HepG2 (cell line): ENCODE data around the gene C3orf18. TPM values are rescaled to one million over a fixed set of nuclear protein-coding genes. Genes with fewer than 3 reads are reported as not detected.
A peak's percentile ranks its signal among the peaks of the same experiment; 100 is the strongest.

Experiments
- GATAD1 ChIP-seq: IDR thresholded peaks from 2 replicates; pipeline ENCODE4 v1.6.1; 2016; ENCODE audit warnings: missing genetic modification reagents, missing compliant biosample characterization
- GPBP1L1 ChIP-seq: sonication (generic); formaldehyde crosslinking; IDR thresholded peaks from 2 replicates; pipeline ENCODE4 v1.5.0; 2020; ENCODE audit warnings: mild to moderate bottlenecking, missing genetic modification reagents
- JDP2 ChIP-seq: sonication (generic); formaldehyde crosslinking; IDR thresholded peaks from 2 replicates; pipeline ENCODE4 v1.8.1; 2022; ENCODE audit warnings: missing genetic modification reagents, borderline replicate concordance
- KLF16 ChIP-seq, 2 experiments: sonication (generic) in 1 of 2; formaldehyde crosslinking in 1 of 2; IDR thresholded peaks; 2 replicates each; pipeline versions ENCODE4 v1.6.1 to v1.8.0; 2016 to 2023; ENCODE audit warnings: missing genetic modification reagents in 2 of 2, missing compliant biosample characterization in 1 of 2
- KMT2B ChIP-seq: IDR thresholded peaks from 2 replicates; pipeline ENCODE4 v1.6.1; 2016; ENCODE audit warnings: missing genetic modification reagents, missing compliant biosample characterization
- MEF2D ChIP-seq: sonication (generic); formaldehyde crosslinking; IDR thresholded peaks from 2 replicates; pipeline ENCODE4 v1.5.1; 2020; ENCODE audit warnings: mild to moderate bottlenecking, missing genetic modification reagents
- PAXIP1 ChIP-seq: sonication (generic); formaldehyde crosslinking; conservative IDR thresholded peaks from 2 replicates; pipeline ENCODE4 v1.4.0; 2020; ENCODE audit warnings: mild to moderate bottlenecking, missing genetic modification reagents, moderate library complexity
- REPIN1 ChIP-seq: sonication (generic); formaldehyde crosslinking; IDR thresholded peaks from 2 replicates; pipeline ENCODE4 v1.8.0; 2022; ENCODE audit warnings: missing genetic modification reagents, low read depth, mild to moderate bottlenecking, borderline replicate concordance
- SMARCE1 ChIP-seq: fragments of 450-650 bp; IDR thresholded peaks from 2 replicates; pipeline ENCODE4 v1.6.1; 2017; ENCODE audit warnings: borderline replicate concordance
- TAF15 ChIP-seq: fragments of 200-400 bp; formaldehyde crosslinking; IDR thresholded peaks from one replicate; pipeline ENCODE4 v1.6.1; 2018; ENCODE audit warnings: mild to moderate bottlenecking, low read depth, low read length; ENCODE audit not compliant: poor library complexity, severe bottlenecking
- TOPORS ChIP-seq: sonication (generic); formaldehyde crosslinking; IDR thresholded peaks from 2 replicates; pipeline ENCODE4 v1.8.0; 2023; ENCODE audit warnings: mild to moderate bottlenecking, missing genetic modification reagents
- ZMAT5 ChIP-seq: sonication (generic); formaldehyde crosslinking; IDR thresholded peaks from 2 replicates; pipeline ENCODE4 v1.5.0; 2020; ENCODE audit warnings: mild to moderate bottlenecking, low read depth, missing genetic modification reagents, borderline replicate concordance
- ZNF12 ChIP-seq: sonication (generic); formaldehyde crosslinking; IDR thresholded peaks from 2 replicates; pipeline ENCODE4 v1.5.0; 2020; ENCODE audit warnings: missing genetic modification reagents
- ZNF296 ChIP-seq: sonication (generic); formaldehyde crosslinking; conservative IDR thresholded peaks from 2 replicates; pipeline ENCODE4 v1.5.0; 2020; ENCODE audit warnings: mild to moderate bottlenecking, missing genetic modification reagents
- ZNF646 ChIP-seq: sonication (generic); formaldehyde crosslinking; IDR thresholded peaks from 2 replicates; pipeline ENCODE4 v1.9.0; 2021; ENCODE audit warnings: mild to moderate bottlenecking, missing genetic modification reagents
- ZSCAN30 ChIP-seq: sonication (generic); formaldehyde crosslinking; IDR thresholded peaks from 2 replicates; pipeline ENCODE4 v1.5.0; 2020; ENCODE audit warnings: mild to moderate bottlenecking, missing genetic modification reagents
- polyA plus RNA-seq, 8 experiments: library from polyadenylated mRNA; depleted of rRNA in 3 of 8; stranded (reverse) in 7 of 8; unstranded in 1 of 8; fragments of >200 nt; fragmentation: Illumina TruSeq in 4 of 8; extraction: Trizol in 4 of 8; gene quantifications; 2 replicates each; pipeline versions ENCODE4 v1.2.1 to v1.2.3, GENCODE V29; 2011 to 2016; ENCODE audit warnings: low read depth in 4 of 8, missing spikeins in 1 of 8, mixed read lengths in 1 of 8; ENCODE audit not compliant: insufficient read depth in 1 of 8
- total RNA-seq, 5 experiments: library from RNA; depleted of rRNA; stranded (reverse); fragments of >200 nt; fragmentation: Illumina TruSeq; extraction: Trizol; gene quantifications; 2 replicates each; pipeline ENCODE4 v1.2.3, GENCODE V29; 2016; ENCODE audit warnings: low read depth in 1 of 5

C3orf18 gene
- total and polyA plus RNA-seq, 2 of the 13 experiments (the other 11 are each of a cell fraction or from before 2014, with no cell fraction given), result 1.6 to 4.8 TPM

GRCh38 chr3:50568947-50569749 lies 1.6 kb upstream of the C3orf18 start, which contains the start of gene HEMK1 (continued):
- no peak for TF ChIP-seq TAF15
- TF ChIP-seq REPIN1 (CRISPR knock-in tag), result peak; percentile 74; the same call in 1 of the 2 replicates
- TF ChIP-seq GPBP1L1, result no peak
- TF ChIP-seq ZMAT5, result no peak
- TF ChIP-seq SMARCE1, result no peak
- TF ChIP-seq PAXIP1 (CRISPR knock-in tag), result peak; percentile 66
- no peak for TF ChIP-seq ZNF296
- TF ChIP-seq GATAD1 (CRISPR knock-in tag), result peak; percentile 98
- no peak for TF ChIP-seq ZNF646 (CRISPR knock-in tag)
- TF ChIP-seq ZSCAN30 (CRISPR knock-in tag), result no peak
- TF ChIP-seq KLF16 (CRISPR knock-in tag; IDR thresholded peaks at IDR 0.05), result peak in 1 of 2 experiments; percentile 89; a peak in 2 of 4 replicates
- TF ChIP-seq TOPORS (CRISPR knock-in tag), result no peak
- TF ChIP-seq MEF2D (CRISPR knock-in tag), result peak; percentile 78
- TF ChIP-seq JDP2 (CRISPR knock-in tag), result no peak
- no peak for TF ChIP-seq ZNF12
- TF ChIP-seq KMT2B (CRISPR knock-in tag), result peak; percentile 68
